ENCODE results near the gene REEP5. TPM values are rescaled to one million over a fixed set of nuclear protein-coding genes. Genes with fewer than 3 reads are reported as not detected.

REEP5 gene
- total RNA-seq, 1 donor from 2014 or later: 26.3 TPM

DNA sequence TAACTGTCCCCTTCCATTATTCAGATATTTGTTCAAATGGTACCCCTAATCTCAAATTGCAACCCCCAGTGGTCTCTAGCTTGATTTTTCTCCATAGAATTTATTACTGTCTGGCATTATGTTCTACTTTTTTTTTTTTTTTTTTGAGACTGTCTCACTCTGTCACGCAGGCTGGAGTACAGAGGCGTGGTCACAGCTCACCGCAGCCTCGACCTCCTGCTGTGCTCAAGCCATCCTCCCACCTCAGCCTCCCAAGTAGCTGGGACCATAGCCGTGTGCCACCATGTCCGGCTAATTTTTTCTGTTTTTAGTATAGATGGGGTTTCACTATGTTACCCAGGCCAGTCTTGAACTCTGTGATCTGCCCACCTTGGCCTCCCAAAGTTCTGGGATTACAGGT, 2.0 kb upstream of the REEP5 start:
- H3K4me3 ChIP-seq (ENCODE audit: low read depth, low read length): no peak overlapping the region
- no peak for FAIRE-seq

DNA sequence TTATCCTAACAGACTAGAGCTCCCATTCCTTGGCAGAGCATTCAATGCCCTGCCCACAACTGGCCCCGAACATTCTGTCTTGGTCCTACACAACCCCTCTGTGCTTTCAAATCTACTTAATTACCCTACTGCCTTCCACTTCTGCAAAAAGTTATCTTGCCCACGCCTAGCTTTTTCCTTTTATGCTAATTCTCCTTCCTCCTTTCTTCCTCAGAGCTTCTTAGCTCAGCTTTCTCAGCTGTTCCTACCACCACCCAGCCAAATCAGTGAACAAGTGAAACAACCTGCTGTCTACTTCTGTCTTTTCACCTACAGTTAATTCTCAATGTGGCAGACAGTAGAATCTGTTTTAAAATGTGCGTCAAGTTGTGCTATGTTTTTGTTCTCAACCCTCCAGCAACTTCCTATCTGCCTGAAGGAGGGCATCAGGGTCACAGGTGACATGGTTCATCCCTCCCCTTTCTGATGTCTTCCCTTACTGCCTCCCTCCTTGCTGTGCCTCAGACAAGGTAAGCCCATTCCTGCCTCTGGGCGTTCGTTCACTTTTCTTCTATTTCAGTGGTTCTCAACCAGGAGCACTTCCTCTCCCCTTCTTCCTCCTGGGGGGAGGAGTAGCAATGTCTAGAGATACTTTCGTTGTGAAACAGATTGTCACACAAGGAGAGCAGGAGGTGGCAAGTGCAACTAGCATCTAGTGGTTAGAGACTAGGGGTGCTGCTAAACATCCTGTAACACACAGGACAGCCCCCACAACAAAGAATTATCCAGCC, 1.3 kb upstream of the REEP5 start:
- H3K36me3 ChIP-seq (ENCODE audit: control insufficient read depth, insufficient read depth, low read length): no peaks in the 10 kb centered on the region
- FAIRE-seq (no peak), DNase-seq (ENCODE audit: low read depth) (no peak)
- no peaks in the 10 kb centered on the region for H3K27me3 ChIP-seq (ENCODE audit: control insufficient read depth, insufficient read depth, low read length)
- TF ChIP-seq, protein P1, sequence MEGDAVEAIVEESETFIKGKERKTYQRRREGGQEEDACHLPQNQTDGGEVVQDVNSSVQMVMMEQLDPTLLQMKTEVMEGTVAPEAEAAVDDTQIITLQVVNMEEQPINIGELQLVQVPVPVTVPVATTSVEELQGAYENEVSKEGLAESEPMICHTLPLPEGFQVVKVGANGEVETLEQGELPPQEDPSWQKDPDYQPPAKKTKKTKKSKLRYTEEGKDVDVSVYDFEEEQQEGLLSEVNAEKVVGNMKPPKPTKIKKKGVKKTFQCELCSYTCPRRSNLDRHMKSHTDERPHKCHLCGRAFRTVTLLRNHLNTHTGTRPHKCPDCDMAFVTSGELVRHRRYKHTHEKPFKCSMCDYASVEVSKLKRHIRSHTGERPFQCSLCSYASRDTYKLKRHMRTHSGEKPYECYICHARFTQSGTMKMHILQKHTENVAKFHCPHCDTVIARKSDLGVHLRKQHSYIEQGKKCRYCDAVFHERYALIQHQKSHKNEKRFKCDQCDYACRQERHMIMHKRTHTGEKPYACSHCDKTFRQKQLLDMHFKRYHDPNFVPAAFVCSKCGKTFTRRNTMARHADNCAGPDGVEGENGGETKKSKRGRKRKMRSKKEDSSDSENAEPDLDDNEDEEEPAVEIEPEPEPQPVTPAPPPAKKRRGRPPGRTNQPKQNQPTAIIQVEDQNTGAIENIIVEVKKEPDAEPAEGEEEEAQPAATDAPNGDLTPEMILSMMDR (IDR thresholded peaks at IDR 0.05; ENCODE audit: insufficient read depth, low read length, severe bottlenecking): no peak
- H3K4me3 ChIP-seq (ENCODE audit: low read depth, low read length): no peak overlapping the region

More for the DNA sequence above, 2.0 kb upstream of the REEP5 start:
- DNase-seq (ENCODE audit: low read depth): no peak
- H3K36me3 ChIP-seq (ENCODE audit: control insufficient read depth, insufficient read depth, low read length): no peaks in the 10 kb centered on the region
- H3K27me3 ChIP-seq (ENCODE audit: control insufficient read depth, insufficient read depth, low read length): no peaks in the 10 kb centered on the region
- TF ChIP-seq, protein P1 (IDR thresholded peaks at IDR 0.05; ENCODE audit: insufficient read depth, low read length, severe bottlenecking): no peak

DNA sequence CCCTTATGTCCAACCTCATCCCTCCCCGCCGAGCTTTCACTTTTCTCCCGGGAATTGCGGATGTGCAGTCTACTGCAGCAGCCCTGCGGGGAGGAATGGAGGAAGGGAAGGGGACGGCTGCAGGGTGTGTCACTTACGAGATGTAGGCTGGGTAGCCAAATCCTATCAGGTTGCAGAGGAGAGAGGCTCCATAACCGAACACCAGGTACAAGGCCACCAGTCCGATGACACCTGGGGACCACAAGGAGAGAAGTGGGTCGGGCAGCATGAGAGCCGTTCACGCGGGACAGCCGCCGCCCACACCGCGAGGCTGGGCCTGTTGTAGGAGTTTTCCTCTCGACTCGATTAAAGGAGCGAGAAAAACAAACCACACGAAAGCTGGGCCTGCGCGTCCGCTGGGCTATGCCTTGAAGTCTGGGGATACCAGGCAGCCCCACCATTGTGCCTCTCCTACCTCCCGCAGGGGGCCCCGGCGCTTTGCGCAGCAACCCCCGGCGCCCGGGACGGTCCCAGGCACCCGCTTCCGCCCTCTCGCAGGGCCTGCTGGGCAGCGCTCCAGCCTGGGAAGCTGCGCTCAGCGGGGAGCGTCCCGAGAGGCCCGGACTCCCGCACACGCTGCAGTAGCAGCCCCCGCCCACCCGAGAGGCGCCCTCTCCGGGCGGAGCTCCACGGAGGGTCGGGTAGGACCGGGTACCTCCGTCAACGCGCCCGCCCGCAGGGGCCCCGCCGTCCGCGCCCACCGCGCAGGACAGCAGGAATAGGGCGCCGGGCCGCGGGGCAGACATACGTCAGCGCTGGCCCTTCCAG, 798 bp downstream of the REEP5 start:
- DNase-seq (ENCODE audit: low read depth): peak; percentile 55
- no peak for FAIRE-seq

DNA sequence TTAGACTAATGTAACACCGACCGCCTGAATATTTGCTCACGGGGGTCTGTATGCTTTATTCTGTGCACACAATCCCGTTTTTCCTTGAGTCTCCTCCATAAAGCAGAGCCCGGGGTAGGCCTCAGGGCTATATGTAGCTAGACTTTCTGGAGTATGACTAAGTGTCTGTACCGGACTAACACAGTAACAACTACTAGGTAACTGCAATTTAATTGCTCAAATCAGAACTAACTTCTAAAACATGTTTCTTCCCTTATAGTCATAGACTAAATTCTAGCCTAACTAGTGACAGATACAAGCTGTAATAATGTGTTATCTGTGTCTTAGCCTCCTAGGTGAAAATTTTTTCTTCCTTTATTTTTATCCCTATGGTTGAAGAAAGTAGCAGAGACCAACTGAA, 2.1 kb downstream of the REEP5 start:
- H3K27me3 ChIP-seq (ENCODE audit: control insufficient read depth, insufficient read depth, low read length): no peaks in the 10 kb centered on the region
- TF ChIP-seq, protein P1 (IDR thresholded peaks at IDR 0.05; ENCODE audit: insufficient read depth, low read length, severe bottlenecking): no peak
- H3K4me3 ChIP-seq (ENCODE audit: low read depth, low read length): no peak overlapping the region
- FAIRE-seq (no peak), DNase-seq (ENCODE audit: low read depth) (no peak)
- H3K36me3 ChIP-seq (ENCODE audit: control insufficient read depth, insufficient read depth, low read length): no peaks in the 10 kb centered on the region

More for the DNA sequence above, 798 bp downstream of the REEP5 start:
- TF ChIP-seq, protein P1 (IDR thresholded peaks at IDR 0.05; ENCODE audit: insufficient read depth, low read length, severe bottlenecking): no peak
- peak overlapping the region; percentile 66 for H3K4me3 ChIP-seq (ENCODE audit: low read depth, low read length)
- H3K36me3 ChIP-seq (ENCODE audit: control insufficient read depth, insufficient read depth, low read length): no peaks in the 10 kb centered on the region
- H3K27me3 ChIP-seq (ENCODE audit: control insufficient read depth, insufficient read depth, low read length): no peaks in the 10 kb centered on the region

DNA sequence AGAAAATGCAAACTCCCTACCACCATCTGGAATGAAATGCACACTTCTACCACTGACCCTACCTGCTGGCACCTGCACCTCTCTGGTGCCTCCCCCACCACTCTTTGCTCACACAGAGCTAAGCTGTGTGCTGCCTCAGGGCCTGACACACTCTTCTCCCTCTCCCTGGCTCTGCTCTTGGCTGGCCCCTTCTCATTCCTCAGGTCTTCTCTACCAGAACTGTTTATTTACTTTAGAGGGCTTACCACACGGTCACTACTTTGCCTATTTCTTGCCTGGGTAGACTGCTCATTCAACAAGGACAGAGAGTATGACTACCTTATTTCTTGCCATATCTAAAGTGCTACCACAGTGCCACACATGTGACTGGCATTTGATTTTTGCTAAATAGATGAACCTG, 3.3 kb downstream of the REEP5 start:
- no peaks in the 10 kb centered on the region for H3K27me3 ChIP-seq (ENCODE audit: control insufficient read depth, insufficient read depth, low read length)
- DNase-seq (ENCODE audit: low read depth) (no peak), FAIRE-seq (no peak)
- TF ChIP-seq, protein P1 (IDR thresholded peaks at IDR 0.05; ENCODE audit: insufficient read depth, low read length, severe bottlenecking): no peak
- no peak overlapping the region for H3K4me3 ChIP-seq (ENCODE audit: low read depth, low read length)
- H3K36me3 ChIP-seq (ENCODE audit: control insufficient read depth, insufficient read depth, low read length): no peaks in the 10 kb centered on the region

All from bronchial epithelial cell (primary cell).